ENCODE measurements around the gene VSIR. TPM values are rescaled to one million over a fixed set of nuclear protein-coding genes. Genes with fewer than 3 reads are reported as not detected.

Gene VSIR
- total and polyA plus RNA-seq, 9 of the 15 experiments (the other 6 are each of a cell fraction or from before 2014, with no cell fraction given): 0.14 to 20.5 (median 9.3) TPM

- in situ Hi-C loops (cut with MboI): no loop called here
- ATAC-seq: no peak
- no peak overlapping the region for H3K9ac ChIP-seq (ENCODE audit: insufficient read depth in 1 of 2, low read depth in 2 of 2, low read length in 2 of 2)
- no TSS peak for BruUV-seq (replicated peaks)
- no peaks in the 10 kb centered on the region for H3K9me1 ChIP-seq (ENCODE audit: control insufficient read depth, insufficient read depth, low read length)
- H3K4me3 ChIP-seq: no peak overlapping the region
- DNase-seq (ENCODE audit: extremely low read depth in 1 of 4, low spot score in 3 of 4): no peak
- H3K79me2 ChIP-seq (ENCODE audit: control insufficient read depth, insufficient read depth, low read length): no peaks in the 10 kb centered on the region
- no peaks in the 10 kb centered on the region; the same call in 1 of the 2 replicates for H4K20me1 ChIP-seq (replicated peaks; ENCODE audit: control insufficient read depth, insufficient read depth, low read length)
- intact Hi-C loops (cut with micrococcal nuclease): no loop called here
- H3K36me3 ChIP-seq (ENCODE audit: control insufficient read depth, insufficient read depth, low read length): no peaks in the 10 kb centered on the region
- H3K27ac ChIP-seq (ENCODE audit: extremely low read depth, low read depth, low read length): no peak overlapping the region
- no peak for FAIRE-seq
- WGBS (ENCODE audit: insufficient coverage, low coverage, missing lambda C conversion rate): under 1% methylated on average over 8 of the region's 8 CpGs
- TF ChIP-seq RBM25 (IDR thresholded peaks at IDR 0.05; ENCODE audit: low read depth, low read length, severe bottlenecking) (no peak), CBFA2T3 (IDR thresholded peaks at IDR 0.05) (no peak), HMGXB4 (CRISPR knock-in tag; IDR thresholded peaks at IDR 0.05) (no peak), IRF9 (tag; IDR thresholded peaks at IDR 0.05) (no peak), HNRNPLL (IDR thresholded peaks at IDR 0.05; ENCODE audit: low read depth, low read length, poor library complexity, severe bottlenecking) (no peak), ZNF592 (IDR thresholded peaks at IDR 0.05) (no peak), ZNF277 (CRISPR knock-in tag; IDR thresholded peaks at IDR 0.05; ENCODE audit: borderline replicate concordance) (no peak), SMAD4 (CRISPR knock-in tag; conservative IDR thresholded peaks at IDR 0.05) (no peak), ZNF384 (IDR thresholded peaks at IDR 0.05; ENCODE audit: low read depth, low read length) (no peak)
- peaks cover 48 to 61% of the 10 kb centered on the region in 2 experiments for H3K27me3 ChIP-seq (ENCODE audit: control insufficient read depth in 2 of 2, insufficient read depth in 2 of 2, low read length in 2 of 2)
- ChIA-PET CTCF (ENCODE audit: low intra/inter-chr PET ratio) (interaction anchor here (0.6 kb wide), 1 partner anchor 189 kb away, joined by 4 read pairs; no protein-coding TSS in a partner anchor), POLR2A (interaction anchor here (1.6 kb wide), 1 partner anchor 13 kb away, joined by 5 read pairs; no protein-coding TSS in a partner anchor)
- no peak overlapping the region for H2AFZ ChIP-seq (ENCODE audit: low read depth, low read length)
- H3K9me3 ChIP-seq (replicated peaks; ENCODE audit: control insufficient read depth, insufficient read depth, low read depth, low read length): no peaks in the 10 kb centered on the region
- H3K4me1 ChIP-seq (replicated peaks in 1 of 2; ENCODE audit: control insufficient read depth in 2 of 2, insufficient read depth in 2 of 2, low read length in 2 of 2): peaks cover 0 to 10% of the 10 kb centered on the region in 2 experiments; a peak in 1 of 5 replicates
- H3K4me2 ChIP-seq (ENCODE audit: insufficient read depth, low read length): no peak overlapping the region
Observed at GRCh38 chr10:71788954-71789353, 15.6 kb upstream of the VSIR start.
